HAP-1 (cell line): ENCODE data around the gene NUDC.
"Not testable (repeated sequence)": the region's sequence is repeated elsewhere in the genome, so short reads cannot be mapped to it uniquely, and the experiment has no call there.

Experiments
- DNase-seq, 2 experiments: peaks; one replicate each; pipeline ENCODE4 v3.0.0-alpha.2; 2016 to 2020; ENCODE audit warnings: low spot score in 2 of 2
- H3K27me3 ChIP-seq: fragments of 250-450 bp; sonication (Bioruptor Pico); 2 replicates; pipeline ENCODE4 v1.5.1; 2020; ENCODE audit warnings: low read depth, mild to moderate bottlenecking, moderate library complexity
- H3K36me3 ChIP-seq: fragments of 250-450 bp; sonication (Bioruptor Pico); replicated peaks from 2 replicates; pipeline ENCODE4 v1.5.1; 2020; ENCODE audit warnings: mild to moderate bottlenecking
- H3K4me1 ChIP-seq: fragments of 250-450 bp; sonication (Bioruptor Pico); 2 replicates; pipeline ENCODE4 v1.5.1; 2020; ENCODE audit warnings: mild to moderate bottlenecking
- H3K4me3 ChIP-seq: fragments of 250-450 bp; sonication (Bioruptor Pico); 2 replicates; pipeline ENCODE4 v1.5.1; 2020; ENCODE audit warnings: mild to moderate bottlenecking, moderate library complexity
- H3K9me3 ChIP-seq: fragments of 250-450 bp; sonication (Bioruptor Pico); 2 replicates; pipeline ENCODE4 v1.5.1; 2020; ENCODE audit warnings: mild to moderate bottlenecking, moderate library complexity
- in situ Hi-C: fragments of 300-500 bp; cut with MboI; formaldehyde crosslinking; loops from 3 replicates; pipeline ENCODE4 v1.14.3; 2020; ENCODE audit warnings: low sequenced_read_pairs, inconsistent platforms, mixed read lengths

NUDC gene

GRCh38 chr1:26972821-26973220 is 51.3 kb downstream of the NUDC start:
- Histone ChIP-seq H3K9me3 (no peaks in the 10 kb centered on the region), H3K4me1 (no peaks in the 10 kb centered on the region), H3K27me3 (no peaks in the 10 kb centered on the region), H3K36me3 (no peaks in the 10 kb centered on the region), H3K4me3 (no peak overlapping the region)
- DNase-seq: no peak
- in situ Hi-C loops: no loop called here

- H3K4me3 ChIP-seq: no peak overlapping the region
- H3K36me3 ChIP-seq: no peaks in the 10 kb centered on the region
- no peaks in the 10 kb centered on the region for H3K4me1 ChIP-seq
- H3K27me3 ChIP-seq: no peaks in the 10 kb centered on the region
- DNase-seq: no peak
- in situ Hi-C loops: no loop called here
- H3K9me3 ChIP-seq: no peaks in the 10 kb centered on the region
Observed at GRCh38 chr1:26976621-26977510, 55.3 kb downstream of the NUDC start.

- Histone ChIP-seq H3K36me3 (no peaks in the 10 kb centered on the region), H3K4me3 (no peak overlapping the region), H3K27me3 (peaks cover 4% of the 10 kb centered on the region; the same call in 1 of the 2 replicates), H3K4me1 (no peaks in the 10 kb centered on the region), H3K9me3 (no peaks in the 10 kb centered on the region)
- DNase-seq: no peak
- in situ Hi-C loops: no loop called here
Observed at GRCh38 chr1:26978901-26979300, 57.4 kb downstream of the NUDC start.

GRCh38 chr1:26981146-26981846 is 59.8 kb downstream of the NUDC start:
- no peak for DNase-seq
- Histone ChIP-seq H3K4me1 (no peaks in the 10 kb centered on the region), H3K4me3 (no peak overlapping the region), H3K36me3 (no peaks in the 10 kb centered on the region), H3K27me3 (peaks cover 13% of the 10 kb centered on the region), H3K9me3 (no peaks in the 10 kb centered on the region)
- in situ Hi-C loops: no loop called here

- H3K27me3 ChIP-seq: peaks cover 17% of the 10 kb centered on the region
- H3K4me1 ChIP-seq: no peaks in the 10 kb centered on the region
- DNase-seq: no peak
- H3K36me3 ChIP-seq: no peaks in the 10 kb centered on the region
- H3K4me3 ChIP-seq: no peak overlapping the region
- in situ Hi-C loops: no loop called here
- H3K9me3 ChIP-seq: no peaks in the 10 kb centered on the region
Observed at GRCh38 chr1:26983863-26984262, 62.3 kb downstream of the NUDC start.

- in situ Hi-C loops: no loop called here
- no peak overlapping the region for H3K4me3 ChIP-seq
- peaks cover 21% of the 10 kb centered on the region for H3K27me3 ChIP-seq
- no peak for DNase-seq
- no peaks in the 10 kb centered on the region for H3K36me3 ChIP-seq
- H3K9me3 ChIP-seq: no peaks in the 10 kb centered on the region
- H3K4me1 ChIP-seq: no peaks in the 10 kb centered on the region
Observed at GRCh38 chr1:26984291-26984690, 62.7 kb downstream of the NUDC start.

- Histone ChIP-seq H3K27me3 (peaks cover 23% of the 10 kb centered on the region), H3K36me3 (no peaks in the 10 kb centered on the region), H3K4me3 (no peak overlapping the region), H3K9me3 (no peaks in the 10 kb centered on the region), H3K4me1 (no peaks in the 10 kb centered on the region)
- no peak for DNase-seq
- in situ Hi-C loops: no loop called here
Observed at GRCh38 chr1:26986658-26987057, 65.1 kb downstream of the NUDC start.

GRCh38 chr1:26989403-26990109 is 68.0 kb downstream of the NUDC start:
- in situ Hi-C loops, H3K9me3 ChIP-seq, DNase-seq, H3K36me3 ChIP-seq, H3K4me1 ChIP-seq, H3K4me3 ChIP-seq: not testable (repeated sequence)
- H3K27me3 ChIP-seq: peaks cover 18% of the 10 kb centered on the region

- in situ Hi-C loops: no loop called here
- Histone ChIP-seq H3K27me3 (peaks cover 13% of the 10 kb centered on the region; the same call in 1 of the 2 replicates), H3K4me1 (peaks cover 16% of the 10 kb centered on the region), H3K4me3 (no peak overlapping the region), H3K36me3 (no peaks in the 10 kb centered on the region), H3K9me3 (no peaks in the 10 kb centered on the region)
- DNase-seq: no peak
Observed at GRCh38 chr1:26991310-26992116, 70.0 kb downstream of the NUDC start.

- DNase-seq: peak; percentile 73 to 90
- Histone ChIP-seq H3K4me1 (peaks cover 24% of the 10 kb centered on the region), H3K27me3 (peaks cover 13% of the 10 kb centered on the region; the same call in 1 of the 2 replicates), H3K36me3 (no peaks in the 10 kb centered on the region), H3K4me3 (peak within 1 kb of the TSS; percentile 55), H3K9me3 (no peaks in the 10 kb centered on the region)
- in situ Hi-C loops: no loop called here
Observed at GRCh38 chr1:26993237-26994019, 71.9 kb downstream of the NUDC start, which contains the start of gene TRNP1. TRNP1 (plus strand) TSS chr1:26993692; CDS start chr1:26993787, 95 bp downstream.

- in situ Hi-C loops: no loop called here
- DNase-seq: no peak
- no peaks in the 10 kb centered on the region for H3K36me3 ChIP-seq
- peaks cover 6% of the 10 kb centered on the region; the same call in 1 of the 2 replicates for H3K27me3 ChIP-seq
- no peaks in the 10 kb centered on the region for H3K9me3 ChIP-seq
- H3K4me3 ChIP-seq: peak overlapping the region; percentile 55
- H3K4me1 ChIP-seq: peaks cover 25% of the 10 kb centered on the region
Observed at GRCh38 chr1:26994020-26994786, 72.7 kb downstream of the NUDC start.
